ENCODE results near the gene ZDHHC24.
A peak's percentile ranks its signal among the peaks of the same experiment; 100 is the strongest.
"Not testable (repeated sequence)": the region's sequence is repeated elsewhere in the genome, so short reads cannot be mapped to it uniquely, and the experiment has no call there.

The ZDHHC24 gene

GRCh38 chr11:66546368-66546965 lies 619 bp upstream of the ZDHHC24 start, which contains the start of gene ACTN3:
ACTN3 (plus strand) TSS chr11:66546903; CDS start chr11:66546938, 35 bp downstream.
- DNase-seq (ENCODE audit: low spot score): no peak
- Mint-ChIP-seq H3K4me3 (peak within 1 kb of the TSS; percentile 84), H3K9me3 (no peaks in the 10 kb centered on the region), H3K4me1 (ENCODE audit: low read depth) (peaks cover 9% of the 10 kb centered on the region), H3K36me3 (ENCODE audit: low read depth) (peaks cover 16% of the 10 kb centered on the region), H3K27me3 (ENCODE audit: low read depth) (peaks cover 14% of the 10 kb centered on the region), H3K27ac (peak within 1 kb of the TSS; percentile 53)

GRCh38 chr11:66544952-66545351 lies 896 bp downstream of the ZDHHC24 start:
- H3K36me3 Mint-ChIP-seq (ENCODE audit: low read depth): peaks cover 19% of the 10 kb centered on the region
- H3K4me3 Mint-ChIP-seq: peak overlapping the region; percentile 85
- not testable (repeated sequence) for H3K9me3 Mint-ChIP-seq; H3K27me3 Mint-ChIP-seq (ENCODE audit: low read depth); DNase-seq (ENCODE audit: low spot score); H3K4me1 Mint-ChIP-seq (ENCODE audit: low read depth)
- H3K27ac Mint-ChIP-seq: peak overlapping the region; percentile 58

GRCh38 chr11:66543263-66544107 lies 2.4 kb downstream of the ZDHHC24 start:
- peaks cover 2% of the 10 kb centered on the region for H3K27me3 Mint-ChIP-seq (ENCODE audit: low read depth)
- peak; percentile 38 for DNase-seq (ENCODE audit: low spot score)
- H3K9me3 Mint-ChIP-seq: no peaks in the 10 kb centered on the region
- H3K36me3 Mint-ChIP-seq (ENCODE audit: low read depth): peaks cover 25% of the 10 kb centered on the region
- peak overlapping the region; percentile 83 for H3K27ac Mint-ChIP-seq
- peaks cover 9% of the 10 kb centered on the region for H3K4me1 Mint-ChIP-seq (ENCODE audit: low read depth)
- H3K4me3 Mint-ChIP-seq: peak overlapping the region; percentile 79

- DNase-seq (ENCODE audit: low spot score): no peak
- peak overlapping the region; percentile 51 for H3K27ac Mint-ChIP-seq
- no peaks in the 10 kb centered on the region for H3K9me3 Mint-ChIP-seq
- H3K36me3 Mint-ChIP-seq (ENCODE audit: low read depth): peaks cover 27% of the 10 kb centered on the region
- H3K4me1 Mint-ChIP-seq (ENCODE audit: low read depth): peaks cover 9% of the 10 kb centered on the region
- no peaks in the 10 kb centered on the region for H3K27me3 Mint-ChIP-seq (ENCODE audit: low read depth)
- H3K4me3 Mint-ChIP-seq: peak overlapping the region; percentile 8
These were observed 3.5 kb downstream of the ZDHHC24 start for GRCh38 chr11:66542362-66542761.

- Mint-ChIP-seq H3K4me1 (ENCODE audit: low read depth) (peaks cover 9% of the 10 kb centered on the region), H3K27ac (no peak overlapping the region), H3K27me3 (ENCODE audit: low read depth) (no peaks in the 10 kb centered on the region), H3K36me3 (ENCODE audit: low read depth) (peaks cover 29% of the 10 kb centered on the region), H3K4me3 (no peak overlapping the region), H3K9me3 (no peaks in the 10 kb centered on the region)
- DNase-seq (ENCODE audit: low spot score): no peak
These were observed 4.0 kb downstream of the ZDHHC24 start for GRCh38 chr11:66541892-66542291.

GRCh38 chr11:66540598-66540997 lies 5.2 kb downstream of the ZDHHC24 start:
- not testable (repeated sequence) for H3K27me3 Mint-ChIP-seq (ENCODE audit: low read depth); DNase-seq (ENCODE audit: low spot score); H3K27ac Mint-ChIP-seq; H3K4me3 Mint-ChIP-seq; H3K9me3 Mint-ChIP-seq; H3K4me1 Mint-ChIP-seq (ENCODE audit: low read depth)
- peaks cover 32% of the 10 kb centered on the region for H3K36me3 Mint-ChIP-seq (ENCODE audit: low read depth)

GRCh38 chr11:66539870-66540213 lies 6.0 kb downstream of the ZDHHC24 start:
- peaks cover 7% of the 10 kb centered on the region for H3K4me1 Mint-ChIP-seq (ENCODE audit: low read depth)
- H3K9me3 Mint-ChIP-seq: no peaks in the 10 kb centered on the region
- no peak overlapping the region for H3K4me3 Mint-ChIP-seq
- no peak overlapping the region for H3K27ac Mint-ChIP-seq
- H3K27me3 Mint-ChIP-seq (ENCODE audit: low read depth): no peaks in the 10 kb centered on the region
- H3K36me3 Mint-ChIP-seq (ENCODE audit: low read depth): peaks cover 36% of the 10 kb centered on the region
- no peak for DNase-seq (ENCODE audit: low spot score)

GRCh38 chr11:66539170-66539869 lies 6.5 kb downstream of the ZDHHC24 start:
- H3K9me3 Mint-ChIP-seq: no peaks in the 10 kb centered on the region
- H3K36me3 Mint-ChIP-seq (ENCODE audit: low read depth): peaks cover 36% of the 10 kb centered on the region
- no peak overlapping the region for H3K4me3 Mint-ChIP-seq
- H3K27me3 Mint-ChIP-seq (ENCODE audit: low read depth): no peaks in the 10 kb centered on the region
- no peak overlapping the region for H3K27ac Mint-ChIP-seq
- no peak for DNase-seq (ENCODE audit: low spot score)
- peaks cover 5% of the 10 kb centered on the region for H3K4me1 Mint-ChIP-seq (ENCODE audit: low read depth)

GRCh38 chr11:66532784-66533183 lies 13.1 kb downstream of the ZDHHC24 start:
- Mint-ChIP-seq H3K4me1 (ENCODE audit: low read depth) (no peaks in the 10 kb centered on the region), H3K9me3 (no peaks in the 10 kb centered on the region), H3K27me3 (ENCODE audit: low read depth) (no peaks in the 10 kb centered on the region), H3K36me3 (ENCODE audit: low read depth) (peaks cover 11% of the 10 kb centered on the region), H3K4me3 (no peak overlapping the region), H3K27ac (no peak overlapping the region)
- no peak for DNase-seq (ENCODE audit: low spot score)

- DNase-seq (ENCODE audit: low spot score): no peak
- Mint-ChIP-seq H3K4me3 (no peak overlapping the region), H3K4me1 (ENCODE audit: low read depth) (no peaks in the 10 kb centered on the region), H3K27ac (no peak overlapping the region), H3K27me3 (ENCODE audit: low read depth) (no peaks in the 10 kb centered on the region), H3K36me3 (ENCODE audit: low read depth) (peaks cover 9% of the 10 kb centered on the region), H3K9me3 (no peaks in the 10 kb centered on the region)
These were observed 14.0 kb downstream of the ZDHHC24 start for GRCh38 chr11:66531841-66532240.

GRCh38 chr11:66530927-66531709 lies 14.7 kb downstream of the ZDHHC24 start:
- no peak overlapping the region for H3K4me3 Mint-ChIP-seq
- H3K4me1 Mint-ChIP-seq (ENCODE audit: low read depth): no peaks in the 10 kb centered on the region
- no peaks in the 10 kb centered on the region for H3K27me3 Mint-ChIP-seq (ENCODE audit: low read depth)
- no peak for DNase-seq (ENCODE audit: low spot score)
- H3K27ac Mint-ChIP-seq: no peak overlapping the region
- no peaks in the 10 kb centered on the region for H3K9me3 Mint-ChIP-seq
- peaks cover 9% of the 10 kb centered on the region for H3K36me3 Mint-ChIP-seq (ENCODE audit: low read depth)

GRCh38 chr11:66529655-66530054 lies 16.2 kb downstream of the ZDHHC24 start:
- H3K9me3 Mint-ChIP-seq: no peaks in the 10 kb centered on the region
- H3K36me3 Mint-ChIP-seq (ENCODE audit: low read depth): peaks cover 2% of the 10 kb centered on the region
- no peaks in the 10 kb centered on the region for H3K27me3 Mint-ChIP-seq (ENCODE audit: low read depth)
- DNase-seq (ENCODE audit: low spot score): no peak
- H3K27ac Mint-ChIP-seq: no peak overlapping the region
- no peak overlapping the region for H3K4me3 Mint-ChIP-seq
- no peaks in the 10 kb centered on the region for H3K4me1 Mint-ChIP-seq (ENCODE audit: low read depth)

- Mint-ChIP-seq H3K27me3 (ENCODE audit: low read depth) (no peaks in the 10 kb centered on the region), H3K27ac (no peak overlapping the region), H3K4me1 (ENCODE audit: low read depth) (no peaks in the 10 kb centered on the region), H3K36me3 (ENCODE audit: low read depth) (peaks cover 2% of the 10 kb centered on the region), H3K9me3 (no peaks in the 10 kb centered on the region), H3K4me3 (no peak overlapping the region)
- no peak for DNase-seq (ENCODE audit: low spot score)
These were observed 16.8 kb downstream of the ZDHHC24 start for GRCh38 chr11:66529069-66529468.
